SIG-M5 (cell line): ENCODE measurements around the gene NEIL1.
"Not testable (repeated sequence)": the region's sequence is repeated elsewhere in the genome, so short reads cannot be mapped to it uniquely, and the experiment has no call there.

Source experiments
- DNase-seq: peaks from one replicate; lab custom pipeline; 2025; lab: John Stamatoyannopoulos, UW

NEIL1 gene

DNA sequence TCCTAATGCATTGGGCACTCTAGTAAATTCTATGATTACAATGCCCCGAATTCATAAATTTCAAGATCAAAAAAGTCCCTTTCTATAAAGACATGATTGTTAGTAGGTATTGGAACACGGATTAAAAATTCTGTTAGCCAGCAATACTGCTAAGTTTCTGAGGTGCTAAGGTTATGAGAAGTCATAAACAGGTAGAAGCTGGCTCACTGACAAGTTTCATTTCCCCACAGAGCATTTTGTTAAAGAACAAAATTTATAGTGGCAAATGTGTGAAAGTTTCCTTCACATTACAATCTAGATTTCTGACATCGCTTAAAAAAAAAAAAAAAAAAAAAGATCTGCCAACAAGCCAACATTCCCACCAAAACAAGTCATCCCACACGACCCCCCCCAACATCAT, 33.9 kb downstream of the NEIL1 start:
- DNase-seq = no peak

GRCh38 chr15:75383986-75384385, 37.1 kb downstream of the NEIL1 start:
- not testable (repeated sequence) for DNase-seq

DNA sequence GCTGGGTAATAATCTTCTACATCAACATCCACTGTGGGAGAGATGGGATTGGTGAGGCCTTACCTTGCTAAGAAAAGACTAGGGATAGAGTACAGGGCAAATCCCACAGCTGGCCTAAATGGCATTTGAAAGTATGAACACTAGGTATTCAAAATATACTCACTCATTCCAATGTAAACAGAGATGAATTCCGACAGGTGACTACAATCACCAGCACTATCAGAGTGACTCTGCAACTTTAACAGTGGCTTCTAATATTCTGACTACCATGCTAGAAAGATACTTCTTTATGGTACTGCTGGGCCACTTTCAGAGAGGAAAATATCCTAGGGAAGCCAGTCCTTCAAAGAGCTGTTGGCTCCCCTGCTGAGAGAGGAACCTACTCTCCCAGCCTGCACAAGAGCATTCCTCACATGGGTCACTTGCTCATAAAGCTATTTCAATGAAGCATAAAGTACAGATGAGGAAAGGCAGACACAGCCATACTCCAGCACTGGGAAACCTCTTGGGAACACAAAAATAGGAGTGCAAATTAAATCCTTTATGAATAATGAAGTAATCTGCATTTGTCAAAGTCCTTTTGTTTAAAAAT, 43.0 kb downstream of the NEIL1 start:
- no peak for DNase-seq

- no peak for DNase-seq
Observed at GRCh38 chr15:75397494-75397893, 50.7 kb downstream of the NEIL1 start.

DNA sequence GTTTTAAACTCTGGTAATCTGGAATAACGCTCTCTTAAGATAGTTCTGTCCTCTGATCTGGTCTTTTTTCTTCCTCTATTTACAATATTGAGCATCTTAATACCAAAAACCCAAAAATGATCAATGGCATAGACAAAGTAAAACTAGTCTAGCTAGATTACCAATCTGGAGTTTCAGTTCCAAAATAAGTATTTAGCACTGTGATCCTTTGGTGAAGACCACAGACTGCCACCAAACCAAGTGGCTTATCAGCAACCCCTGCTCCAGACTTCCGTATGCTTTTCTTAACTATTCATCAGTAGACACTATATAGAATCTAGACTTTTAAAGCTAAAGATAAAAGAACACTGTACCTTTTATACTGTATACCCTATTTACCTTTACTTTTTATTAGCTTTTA, 57.1 kb downstream of the NEIL1 start:
- DNase-seq = no peak
